Sigmoid colon (tissue), 7 donors: ENCODE results near the gene PREX1. TPM values are rescaled to one million over a fixed set of nuclear protein-coding genes. Genes with fewer than 3 reads are reported as not detected.

ENCODE experiments used
- DNase-seq: peaks from one replicate; pipeline ENCODE4 v3.0.0-alpha.2; 2019
- H3K27ac ChIP-seq, 4 donors: fragments of 200-600 bp; sonication (generic); one replicate each; pipeline ENCODE4 v1.5.1; 2016 to 2019; ENCODE audit warnings: mild to moderate bottlenecking in 1 of 4
- H3K27me3 ChIP-seq, 3 donors: fragments of 200-600 bp; sonication (generic); one replicate each; pipeline ENCODE4 v1.5.1; 2019; ENCODE audit warnings: mild to moderate bottlenecking in 1 of 3
- H3K36me3 ChIP-seq, 4 donors: fragments of 200-600 bp; sonication (generic); one replicate each; pipeline ENCODE4 v1.5.1; 2016 to 2019
- H3K4me1 ChIP-seq, 4 donors: fragments of 200-600 bp; sonication (generic); one replicate each; pipeline ENCODE4 v1.5.1; 2017 to 2019
- H3K4me3 ChIP-seq, 4 donors: fragments of 200-600 bp; sonication (generic); one replicate each; pipeline ENCODE4 v1.5.1; 2017 to 2019; ENCODE audit warnings: mild to moderate bottlenecking in 2 of 4, moderate library complexity in 1 of 4
- H3K9me3 ChIP-seq, 4 donors: fragments of 200-600 bp in 3 of 4; sonication (generic) in 3 of 4; one replicate each; pipeline versions ENCODE4 v1.5.1 to v1.6.1; 2013 to 2019
- CTCF ChIP-seq, 4 experiments: fragments of 450-650 bp in 3 of 4; fragments of 200-600 bp in 1 of 4; IDR thresholded peaks; one replicate each; pipeline ENCODE4 v1.5.1; 2016 to 2019; ENCODE audit warnings: antibody characterized with exemption in 4 of 4, mild to moderate bottlenecking in 3 of 4, moderate library complexity in 2 of 4
- EP300 ChIP-seq, 4 donors: sonication (generic); formaldehyde crosslinking; IDR thresholded peaks; one replicate each; pipeline ENCODE4 v1.6.1; 2017; ENCODE audit warnings: antibody characterized with exemption in 4 of 4
- POLR2A ChIP-seq, 2 donors: fragments of 450-650 bp; IDR thresholded peaks; one replicate each; pipeline ENCODE4 v1.6.1; 2016; ENCODE audit warnings: antibody characterized with exemption in 2 of 2, mild to moderate bottlenecking in 2 of 2, moderate library complexity in 2 of 2
- POLR2AphosphoS5 ChIP-seq, 4 donors: sonication (generic); formaldehyde crosslinking; IDR thresholded peaks; one replicate each; pipeline ENCODE4 v1.6.1; 2017; ENCODE audit warnings: antibody characterized with exemption in 4 of 4
- WGBS, 2 donors: extraction: QIAGEN DNeasy Blood & Tissue Kit; methylation state at CpG; one replicate each; pipeline ENCODE4 v1.1.7; 2013; 5-methylcytosine and 5-hydroxymethylcytosine counted together
- intact Hi-C: fragments of 100-400 bp; cut with DNase I; formaldehyde crosslinking; loops from one replicate; pipeline ENCODE4 v1.15.1; 2023
- polyA plus RNA-seq, 3 donors: library from polyadenylated mRNA; stranded (reverse); fragments of 200-250 nt; gene quantifications; one replicate each; pipeline ENCODE4 v1.2.3, GENCODE V29; 2013
- total RNA-seq, 4 donors: library from RNA; depleted of rRNA; stranded (reverse); fragments of >200 nt; gene quantifications; one replicate each; pipeline ENCODE4 v1.1.0, GENCODE V29; 2016
- donor health status: healthy with polysubstance abuse.
- donor health status: Bipolar disorder and iron deficiency.
- donor health status: healthy.

Gene PREX1
- total and polyA plus RNA-seq, 7 donors, result 5.4 to 22.9 (median 15.5) TPM

GRCh38 chr20:48803176-48804053, 24.4 kb downstream of the PREX1 start:
- intact Hi-C loops, result no loop called here
- peaks cover 0 to 4% (median under 1%) of the 10 kb centered on the region in 4 donors for H3K4me1 ChIP-seq
- 85 to 88% methylated on average over 10 of the region's 10 CpGs for WGBS, 2 donors

GRCh38 chr20:48802647-48803046, 25.2 kb downstream of the PREX1 start:
- H3K4me1 ChIP-seq, result peaks cover 0 to 4% (median 2%) of the 10 kb centered on the region in 4 donors
- H3K27ac ChIP-seq, result no peak overlapping the region
- H3K4me3 ChIP-seq, result no peak overlapping the region
- intact Hi-C loops, result no loop called here
- H3K9me3 ChIP-seq, result peaks cover 0 to 6% (median 1%) of the 10 kb centered on the region in 4 donors
- TF ChIP-seq CTCF (IDR thresholded peaks at IDR 0.05) (no peak), POLR2AphosphoS5 (IDR thresholded peaks at IDR 0.05) (no peak), POLR2A (IDR thresholded peaks at IDR 0.05) (no peak), EP300 (IDR thresholded peaks at IDR 0.05) (no peak)
- 92 to 93% methylated on average over 7 of the region's 7 CpGs for WGBS, 2 donors
- H3K27me3 ChIP-seq, result peaks cover 0 to 3% (median 0%) of the 10 kb centered on the region in 3 donors
- H3K36me3 ChIP-seq, result no peaks in the 10 kb centered on the region
- peak; percentile 38 for DNase-seq

More at GRCh38 chr20:48803176-48804053, 24.4 kb downstream of the PREX1 start:
- Histone ChIP-seq H3K4me3 (no peak overlapping the region), H3K27ac (no peak overlapping the region), H3K36me3 (no peaks in the 10 kb centered on the region), H3K27me3 (peaks cover 0 to 3% (median 0%) of the 10 kb centered on the region in 3 donors), H3K9me3 (peaks cover 0 to 6% (median 1%) of the 10 kb centered on the region in 4 donors)
- no peak for TF ChIP-seq EP300 (IDR thresholded peaks at IDR 0.05)
- TF ChIP-seq CTCF (IDR thresholded peaks at IDR 0.05), result no peak
- TF ChIP-seq POLR2A (IDR thresholded peaks at IDR 0.05), result no peak
- no peak for TF ChIP-seq POLR2AphosphoS5 (IDR thresholded peaks at IDR 0.05)
- DNase-seq, result peak; percentile 41

- TF ChIP-seq EP300 (IDR thresholded peaks at IDR 0.05), result no peak
- no peak for TF ChIP-seq CTCF (IDR thresholded peaks at IDR 0.05)
- TF ChIP-seq POLR2A (IDR thresholded peaks at IDR 0.05), result no peak
- TF ChIP-seq POLR2AphosphoS5 (IDR thresholded peaks at IDR 0.05), result no peak
- H3K27me3 ChIP-seq, result no peaks in the 10 kb centered on the region
- H3K36me3 ChIP-seq, result no peaks in the 10 kb centered on the region
- 67 to 94% methylated on average over 2 of the region's 2 CpGs for WGBS, 2 donors
- no peak overlapping the region for H3K27ac ChIP-seq
- H3K4me3 ChIP-seq, result no peak overlapping the region
- peaks cover 0 to 6% (median 1%) of the 10 kb centered on the region in 4 donors for H3K9me3 ChIP-seq
- peaks cover 0 to 4% (median 2%) of the 10 kb centered on the region in 4 donors for H3K4me1 ChIP-seq
- intact Hi-C loops, result no loop called here
- peak; percentile 24 for DNase-seq
These were observed 25.6 kb downstream of the PREX1 start for GRCh38 chr20:48802216-48802615.

- WGBS, 2 donors, result 93% methylated on average over 10 of the region's 10 CpGs
- no peaks in the 10 kb centered on the region for H3K27me3 ChIP-seq
- TF ChIP-seq CTCF (IDR thresholded peaks at IDR 0.05), result no peak
- TF ChIP-seq EP300 (IDR thresholded peaks at IDR 0.05), result no peak
- H3K4me1 ChIP-seq, result peaks cover 0 to 4% (median 2%) of the 10 kb centered on the region in 4 donors
- intact Hi-C loops, result no loop called here
- DNase-seq, result peak; percentile 30
- H3K9me3 ChIP-seq, result no peaks in the 10 kb centered on the region
- no peak overlapping the region for H3K27ac ChIP-seq
- H3K4me3 ChIP-seq, result no peak overlapping the region
- no peaks in the 10 kb centered on the region for H3K36me3 ChIP-seq
These were observed 26.6 kb downstream of the PREX1 start for GRCh38 chr20:48801197-48801596.
